ENCODE measurements around the gene TUG1.

DNA sequence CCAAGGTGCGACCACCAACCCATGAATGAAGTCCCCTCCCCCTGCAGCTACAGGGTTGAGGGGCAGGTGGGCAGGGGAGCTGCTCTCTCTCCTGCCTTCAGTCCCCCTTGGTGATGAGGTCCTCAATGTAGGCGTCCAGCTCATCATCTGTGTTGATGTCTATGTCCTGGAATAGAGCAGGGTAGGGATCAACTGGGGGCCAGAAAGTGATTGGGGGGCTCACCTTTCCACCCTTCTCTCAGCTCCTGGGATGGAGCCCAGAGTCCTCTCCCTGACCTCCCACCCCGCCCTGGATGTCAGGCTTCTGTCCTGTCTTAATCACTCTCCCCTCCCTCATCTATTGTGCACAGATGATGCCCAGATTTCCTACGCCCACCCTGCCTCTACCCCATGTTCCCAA lies 42.4 kb upstream of the TUG1 start:
- TF ChIP-seq, protein P1, sequence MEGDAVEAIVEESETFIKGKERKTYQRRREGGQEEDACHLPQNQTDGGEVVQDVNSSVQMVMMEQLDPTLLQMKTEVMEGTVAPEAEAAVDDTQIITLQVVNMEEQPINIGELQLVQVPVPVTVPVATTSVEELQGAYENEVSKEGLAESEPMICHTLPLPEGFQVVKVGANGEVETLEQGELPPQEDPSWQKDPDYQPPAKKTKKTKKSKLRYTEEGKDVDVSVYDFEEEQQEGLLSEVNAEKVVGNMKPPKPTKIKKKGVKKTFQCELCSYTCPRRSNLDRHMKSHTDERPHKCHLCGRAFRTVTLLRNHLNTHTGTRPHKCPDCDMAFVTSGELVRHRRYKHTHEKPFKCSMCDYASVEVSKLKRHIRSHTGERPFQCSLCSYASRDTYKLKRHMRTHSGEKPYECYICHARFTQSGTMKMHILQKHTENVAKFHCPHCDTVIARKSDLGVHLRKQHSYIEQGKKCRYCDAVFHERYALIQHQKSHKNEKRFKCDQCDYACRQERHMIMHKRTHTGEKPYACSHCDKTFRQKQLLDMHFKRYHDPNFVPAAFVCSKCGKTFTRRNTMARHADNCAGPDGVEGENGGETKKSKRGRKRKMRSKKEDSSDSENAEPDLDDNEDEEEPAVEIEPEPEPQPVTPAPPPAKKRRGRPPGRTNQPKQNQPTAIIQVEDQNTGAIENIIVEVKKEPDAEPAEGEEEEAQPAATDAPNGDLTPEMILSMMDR (conservative IDR thresholded peaks at IDR 0.05; ENCODE audit: low read length), result no peak
- TF ChIP-seq EZH2phosphoT487 (IDR thresholded peaks at IDR 0.05; ENCODE audit: borderline replicate concordance), result no peak
